ENCODE data around the gene FIBP.
A peak's percentile ranks its signal among the peaks of the same experiment; 100 is the strongest.

FIBP gene

DNA sequence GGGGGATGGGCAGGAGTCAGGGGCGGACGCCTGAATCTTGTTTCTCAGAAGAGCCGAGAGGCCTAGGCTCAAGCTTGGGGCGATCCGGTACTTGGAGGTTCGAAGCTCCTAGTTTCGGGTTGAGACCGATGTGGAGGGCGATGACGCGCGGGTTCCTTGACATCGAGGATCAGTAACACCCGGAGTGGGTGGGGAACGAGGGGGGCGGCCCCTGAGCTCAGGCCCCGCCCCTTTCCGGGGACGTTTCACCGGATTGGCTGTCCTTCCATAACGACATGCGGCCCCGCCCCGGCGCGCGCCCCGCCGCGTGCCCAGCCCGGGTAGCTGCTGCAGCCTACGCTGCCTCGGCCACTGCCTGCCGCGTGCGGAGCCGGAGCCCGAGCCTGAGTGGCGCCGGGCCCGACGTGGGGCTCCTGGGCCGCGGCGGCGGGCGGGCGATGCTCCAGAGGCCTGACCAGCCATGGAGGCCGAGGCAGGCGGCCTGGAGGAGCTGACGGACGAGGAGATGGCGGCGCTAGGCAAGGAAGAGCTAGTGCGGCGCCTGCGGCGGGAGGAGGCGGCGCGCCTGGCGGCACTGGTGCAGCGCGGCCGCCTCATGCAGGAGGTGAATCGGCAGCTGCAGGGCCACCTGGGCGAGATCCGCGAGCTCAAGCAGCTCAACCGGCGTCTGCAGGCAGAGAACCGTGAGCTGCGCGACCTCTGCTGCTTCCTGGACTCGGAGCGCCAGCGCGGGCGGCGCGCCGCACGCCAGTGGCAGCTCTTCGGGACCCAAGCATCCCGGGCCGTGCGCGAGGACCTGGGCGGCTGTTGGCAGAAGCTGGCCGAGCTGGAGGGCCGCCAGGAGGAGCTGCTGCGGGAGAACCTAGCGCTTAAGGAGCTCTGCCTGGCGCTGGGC is 2.3 kb upstream of the FIBP start, which contains the start of gene CCDC85B:
Gene CCDC85B, plus strand, starts transcription at position 350 of the 895 bp plus-strand sequence. Its CDS starts 111 bp downstream, at position 461.
- peak; percentile 87 for DNase-seq (ENCODE audit: low read depth)

DNA sequence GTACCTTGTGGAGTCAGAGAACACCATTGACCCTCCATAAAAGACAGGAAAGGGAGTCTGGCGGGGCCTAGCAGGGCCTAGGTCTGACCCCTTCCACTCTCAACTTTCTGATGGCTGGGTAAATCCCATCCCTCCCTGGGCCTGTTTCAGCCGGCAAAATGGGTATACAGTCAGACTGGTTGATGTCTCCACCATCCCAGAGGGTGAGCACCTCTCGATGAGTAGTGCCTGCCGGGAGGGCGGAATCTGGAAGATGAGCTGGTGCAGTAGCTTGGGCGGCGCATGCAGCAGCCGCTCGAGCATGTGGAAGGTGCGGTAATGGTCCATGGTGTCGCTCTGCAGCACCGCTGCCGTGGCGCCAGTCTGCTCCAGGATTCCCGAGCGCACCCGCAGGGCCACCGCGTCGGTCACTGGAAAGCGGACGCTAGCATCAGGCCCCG is 528 bp downstream of the FIBP start:
- no peak for DNase-seq (ENCODE audit: low read depth)

DNA sequence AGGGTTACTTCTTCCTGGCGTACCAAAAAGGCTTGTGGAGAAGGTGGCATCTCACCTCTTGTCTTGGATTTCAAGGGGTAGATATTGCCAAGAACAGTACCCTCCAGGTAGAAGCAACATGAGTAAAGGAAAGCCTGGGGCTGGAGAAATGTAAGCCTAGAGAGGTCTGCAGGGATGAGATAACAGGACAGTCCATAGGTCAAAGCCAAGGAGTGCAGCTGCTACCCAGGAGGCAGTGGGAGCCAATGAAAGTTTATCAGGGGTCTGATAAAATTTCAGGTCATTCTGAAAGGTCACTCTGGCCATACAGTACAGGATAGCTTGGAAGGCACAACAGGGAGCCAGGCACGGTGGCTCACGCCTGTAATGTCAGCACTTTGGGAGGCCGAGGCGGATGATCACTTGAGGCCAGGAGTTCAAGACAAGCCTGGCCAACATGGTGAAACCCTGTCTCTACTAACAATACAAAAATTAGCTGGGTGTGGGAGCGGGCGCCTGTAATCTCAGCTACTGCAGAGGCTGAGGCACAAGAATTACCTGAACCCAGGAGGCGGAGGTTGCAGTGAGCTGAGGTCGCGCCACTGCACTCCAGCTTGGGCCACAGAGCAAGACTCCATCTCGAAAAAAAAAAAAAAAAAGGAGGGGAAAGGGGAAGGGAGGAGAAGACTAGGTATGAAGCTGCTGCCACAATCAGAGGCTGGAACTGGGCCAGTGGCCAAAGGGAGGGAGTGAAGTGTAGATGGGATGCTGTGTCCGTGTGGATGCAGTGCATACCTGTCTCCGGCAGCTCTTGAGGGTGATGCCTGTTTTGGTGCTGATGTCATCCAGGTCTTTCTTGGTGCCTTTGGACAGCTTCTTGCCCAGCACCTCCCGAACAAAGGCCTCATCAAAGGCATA is 1.2 kb downstream of the FIBP start:
- no peak for DNase-seq (ENCODE audit: low read depth)

DNA sequence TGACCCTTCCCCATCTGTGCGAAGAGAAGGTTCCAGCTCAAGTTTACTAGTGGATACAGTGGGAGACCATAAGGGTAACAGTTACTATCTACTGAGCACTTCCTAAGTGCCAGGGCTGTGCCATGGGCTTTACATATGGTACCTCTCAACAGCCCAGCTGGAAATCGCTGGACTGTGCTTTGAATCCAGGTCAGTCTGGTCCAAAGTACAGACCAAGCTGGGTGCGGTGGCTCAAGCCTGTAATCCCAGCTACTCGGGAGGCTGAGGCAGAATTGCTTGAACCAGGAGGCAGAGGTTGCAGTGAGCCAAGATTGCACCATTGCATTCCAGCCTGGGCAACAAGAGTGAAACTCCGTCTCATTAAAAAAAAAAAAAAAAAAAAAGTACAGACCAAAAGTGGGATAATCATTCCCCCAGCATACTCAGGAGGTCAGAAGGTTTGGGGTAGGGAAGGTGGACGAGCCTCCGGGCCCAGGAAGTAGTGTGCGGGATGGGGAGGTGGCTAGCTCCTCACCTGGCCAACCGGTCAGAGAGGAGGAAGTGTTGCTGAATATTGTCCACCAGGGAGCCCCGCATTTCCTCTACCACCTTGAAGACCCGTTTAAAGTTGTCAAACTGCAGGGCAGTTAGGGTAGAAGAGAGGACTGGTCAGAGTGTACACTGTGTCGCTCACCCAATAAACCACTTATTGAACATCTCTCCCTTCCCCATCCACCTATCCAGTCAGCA is 2.3 kb downstream of the FIBP start:
- DNase-seq (ENCODE audit: low read depth) = no peak

DNA sequence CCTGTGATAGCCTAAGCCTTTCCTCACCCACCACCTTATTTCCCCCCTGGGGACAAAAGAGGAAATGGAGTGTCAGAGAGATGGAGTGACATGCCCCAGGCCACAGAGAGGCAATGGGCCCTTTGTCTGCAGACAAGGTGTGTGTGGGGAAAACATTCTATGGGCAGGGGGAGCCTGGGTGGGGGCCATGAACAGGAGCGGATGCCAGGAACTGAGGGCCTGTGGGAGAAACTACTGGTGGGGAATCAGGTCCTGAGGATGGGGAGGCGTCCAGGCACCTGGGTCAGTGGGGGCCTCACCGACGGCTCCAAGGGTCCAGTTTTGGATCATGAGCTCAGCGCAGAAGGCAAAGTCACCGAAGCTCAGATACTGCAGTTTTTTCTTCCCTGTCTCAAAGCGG is 3.0 kb downstream of the FIBP start:
- no peak for DNase-seq (ENCODE audit: low read depth)

DNA sequence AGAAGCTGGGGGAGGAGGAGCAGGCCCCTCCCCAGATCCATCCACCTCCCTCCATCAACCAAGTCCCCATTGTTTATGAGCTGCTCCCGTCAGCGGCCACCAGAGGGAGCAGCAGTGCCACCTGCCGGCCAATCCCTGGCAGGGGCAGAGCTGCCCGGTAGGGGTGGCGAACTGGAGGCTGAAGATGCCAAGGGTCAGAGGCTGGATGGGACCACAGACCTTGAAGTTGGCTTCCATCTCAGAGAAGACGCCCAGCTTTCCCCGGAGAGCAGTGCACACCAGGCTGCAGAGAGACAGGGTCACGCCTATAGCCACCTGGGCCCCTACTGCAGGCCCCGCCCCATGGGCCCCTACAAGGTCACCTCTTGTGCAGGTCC is 3.6 kb downstream of the FIBP start:
- DNase-seq (ENCODE audit: low read depth) = no peak

DNA sequence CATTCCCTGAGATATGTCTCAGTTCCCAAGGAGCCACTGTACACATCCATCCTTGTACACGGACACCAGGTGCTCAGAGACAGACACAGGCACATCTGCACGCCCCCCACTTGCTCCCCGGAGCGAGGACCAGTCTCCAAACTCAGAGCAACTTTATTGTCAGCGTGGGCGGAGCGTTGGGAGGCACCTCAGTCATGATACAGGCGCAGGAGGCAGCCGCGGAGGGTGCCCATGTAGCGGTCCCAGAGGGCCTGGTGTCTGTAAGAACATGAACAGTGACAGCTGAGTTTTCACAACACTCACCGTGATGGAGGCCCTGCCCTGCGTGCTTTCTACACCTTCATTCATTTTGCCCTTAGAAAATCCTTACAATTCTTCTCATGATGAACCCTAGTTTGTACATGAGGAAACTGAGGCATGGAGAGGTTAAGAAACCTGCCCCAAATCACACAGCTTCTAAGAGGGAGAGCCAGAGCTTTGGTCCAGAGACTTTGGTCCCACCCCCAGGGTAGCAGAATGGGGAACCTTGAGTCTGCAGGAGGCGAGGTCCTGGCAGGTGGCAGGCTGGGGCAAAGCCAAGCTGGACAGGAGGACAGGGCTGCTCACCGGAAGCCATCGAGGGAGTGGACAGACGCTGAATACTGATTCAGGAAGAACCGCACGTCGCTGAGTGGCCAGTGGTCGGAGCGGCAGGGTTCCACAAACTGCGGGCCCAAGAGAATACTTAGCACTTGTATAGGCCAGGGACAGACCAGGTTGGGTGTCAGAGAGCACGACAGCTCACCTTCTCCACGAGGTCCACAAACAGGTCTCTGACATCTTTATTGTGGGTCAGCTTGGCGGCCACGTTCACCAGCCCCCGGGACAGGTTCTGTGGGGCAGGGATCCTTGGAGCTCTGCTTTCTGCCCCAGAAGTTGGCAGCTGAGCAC is 4.2 kb downstream of the FIBP start:
- DNase-seq (ENCODE audit: low read depth) = no peak

DNA sequence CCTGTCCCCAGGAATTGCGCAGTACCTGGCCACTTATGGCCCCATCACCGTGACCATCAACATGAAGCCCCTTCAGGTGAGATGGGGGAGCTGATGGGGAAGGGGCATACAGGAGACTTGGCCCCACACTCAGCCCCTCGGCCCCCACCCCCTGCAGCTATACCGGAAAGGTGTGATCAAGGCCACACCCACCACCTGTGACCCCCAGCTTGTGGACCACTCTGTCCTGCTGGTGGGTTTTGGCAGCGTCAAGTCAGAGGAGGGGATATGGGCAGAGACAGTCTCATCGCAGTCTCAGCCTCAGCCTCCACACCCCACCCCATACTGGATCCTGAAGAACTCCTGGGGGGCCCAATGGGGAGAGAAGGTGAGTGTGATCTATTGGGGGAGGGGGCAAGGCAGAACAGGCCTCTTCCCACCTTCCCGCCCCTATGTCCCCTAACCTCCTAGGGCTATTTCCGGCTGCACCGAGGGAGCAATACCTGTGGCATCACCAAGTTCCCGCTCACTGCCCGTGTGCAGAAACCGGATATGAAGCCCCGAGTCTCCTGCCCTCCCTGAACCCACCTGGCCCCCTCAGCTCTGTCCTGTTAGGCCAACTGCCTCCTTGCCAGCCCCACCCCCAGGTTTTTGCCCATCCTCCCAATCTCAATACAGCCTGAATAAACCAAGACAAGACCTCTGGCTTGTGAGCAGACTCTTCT is 5.1 kb downstream of the FIBP start:
- DNase-seq (ENCODE audit: low read depth) = no peak

DNA sequence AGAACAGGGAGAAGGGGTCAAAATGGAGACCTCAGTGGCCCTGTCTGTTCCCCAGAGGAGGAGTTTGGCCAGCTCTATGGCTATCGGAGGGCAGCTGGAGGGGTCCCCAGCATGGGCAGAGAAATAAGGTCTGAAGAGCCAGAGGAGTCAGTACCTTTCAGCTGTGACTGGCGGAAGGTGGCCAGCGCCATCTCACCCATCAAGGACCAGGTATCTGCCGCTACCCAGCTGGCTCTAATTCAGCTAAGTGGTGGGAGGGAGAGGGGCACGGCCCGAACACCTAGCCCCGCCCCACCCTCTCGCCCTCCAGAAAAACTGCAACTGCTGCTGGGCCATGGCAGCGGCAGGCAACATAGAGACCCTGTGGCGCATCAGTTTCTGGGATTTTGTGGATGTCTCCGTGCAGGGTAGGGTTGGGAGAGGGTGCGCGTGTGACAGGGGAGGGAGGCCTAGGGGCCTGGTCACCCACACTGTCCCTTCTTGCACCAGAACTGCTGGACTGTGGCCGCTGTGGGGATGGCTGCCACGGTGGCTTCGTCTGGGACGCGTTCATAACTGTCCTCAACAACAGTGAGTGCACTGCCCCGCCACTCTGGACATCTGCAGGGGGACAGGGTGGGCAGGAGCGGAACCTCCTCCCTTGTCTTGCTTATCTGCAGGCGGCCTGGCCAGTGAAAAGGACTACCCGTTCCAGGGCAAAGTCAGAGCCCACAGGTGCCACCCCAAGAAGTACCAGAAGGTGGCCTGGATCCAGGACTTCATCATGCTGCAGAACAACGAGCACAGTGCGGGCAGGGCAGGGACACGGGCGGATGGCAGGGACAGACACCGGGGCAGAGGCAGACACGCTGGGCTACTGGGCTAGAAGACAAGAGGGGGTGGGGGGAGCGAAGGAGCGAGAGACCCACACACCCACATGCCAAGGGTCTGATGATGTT is 5.9 kb downstream of the FIBP start:
- no peak for DNase-seq (ENCODE audit: low read depth)

DNA sequence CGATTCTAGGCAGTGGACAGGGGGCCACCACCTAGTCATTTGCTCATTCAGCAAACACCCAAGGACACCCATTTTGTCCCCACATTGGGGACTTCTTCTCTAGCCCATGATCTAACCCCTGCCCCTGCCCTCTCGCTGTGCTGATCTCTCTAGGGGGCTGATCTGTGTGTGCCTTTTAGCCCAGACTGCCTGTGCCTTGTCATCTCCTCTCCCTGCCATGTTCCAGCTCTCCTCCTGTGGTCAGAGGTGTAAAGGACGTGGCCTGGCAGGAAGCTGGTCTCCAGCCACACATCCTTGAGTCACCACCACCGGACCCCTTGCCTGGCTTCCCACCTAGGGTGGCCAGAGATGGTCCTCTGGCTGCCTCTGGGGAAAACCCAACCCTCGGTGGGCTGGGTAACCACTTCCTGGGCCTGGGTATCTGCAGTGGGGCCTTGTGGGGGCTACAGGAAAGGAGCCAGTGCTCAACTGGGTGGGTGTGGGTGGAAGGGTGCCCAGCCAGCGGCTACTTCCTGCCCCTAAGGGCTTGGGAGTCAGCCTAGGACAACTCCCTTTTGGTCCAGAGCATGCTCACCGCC is 7.3 kb downstream of the FIBP start:
- DNase-seq (ENCODE audit: low read depth) = no peak

DNA sequence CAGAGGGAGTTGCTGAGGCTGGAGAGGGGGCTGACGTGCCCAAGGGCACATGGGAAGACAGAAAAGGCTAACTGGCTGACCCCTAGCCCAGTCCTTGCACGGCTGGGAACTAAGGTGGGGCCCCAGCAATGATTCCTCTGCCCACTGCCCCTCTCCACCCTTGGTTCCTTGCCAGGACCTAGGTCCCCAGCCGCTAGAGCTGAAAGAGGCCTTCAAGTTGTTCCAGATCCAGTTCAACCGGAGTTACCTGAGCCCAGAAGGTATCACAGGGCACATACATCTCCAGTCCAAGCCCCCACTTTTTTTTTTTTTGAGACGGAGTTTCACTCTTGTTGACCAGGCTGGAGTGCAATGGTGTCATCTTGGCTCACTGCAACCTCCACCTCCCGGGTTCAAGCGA is 8.2 kb downstream of the FIBP start:
- DNase-seq (ENCODE audit: low read depth) = no peak

DNA sequence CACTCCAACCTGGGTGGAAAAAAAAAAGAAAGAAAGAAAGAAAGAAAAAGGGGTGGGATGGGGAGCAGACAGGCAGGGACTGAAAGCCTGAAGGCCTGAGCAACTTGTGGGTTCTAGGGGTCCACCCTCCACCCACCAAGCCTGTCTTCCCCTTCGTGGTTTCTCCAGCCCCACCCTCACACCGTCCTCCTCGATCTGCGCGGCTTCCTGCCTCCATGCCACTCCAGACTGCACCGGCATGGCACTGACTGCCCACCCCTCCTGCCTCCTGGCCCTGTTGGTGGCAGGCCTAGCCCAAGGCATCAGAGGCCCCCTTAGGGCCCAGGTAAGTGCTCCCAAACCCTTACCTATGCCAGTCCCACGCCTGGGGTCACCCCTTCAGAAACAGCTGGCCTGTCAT is 8.7 kb downstream of the FIBP start, which contains the start of gene CTSW:
Gene CTSW, plus strand, starts transcription at position 221 of the 400 bp plus-strand sequence. Its CDS starts 18 bp downstream, at position 239.
- DNase-seq (ENCODE audit: low read depth) = no peak

DNA sequence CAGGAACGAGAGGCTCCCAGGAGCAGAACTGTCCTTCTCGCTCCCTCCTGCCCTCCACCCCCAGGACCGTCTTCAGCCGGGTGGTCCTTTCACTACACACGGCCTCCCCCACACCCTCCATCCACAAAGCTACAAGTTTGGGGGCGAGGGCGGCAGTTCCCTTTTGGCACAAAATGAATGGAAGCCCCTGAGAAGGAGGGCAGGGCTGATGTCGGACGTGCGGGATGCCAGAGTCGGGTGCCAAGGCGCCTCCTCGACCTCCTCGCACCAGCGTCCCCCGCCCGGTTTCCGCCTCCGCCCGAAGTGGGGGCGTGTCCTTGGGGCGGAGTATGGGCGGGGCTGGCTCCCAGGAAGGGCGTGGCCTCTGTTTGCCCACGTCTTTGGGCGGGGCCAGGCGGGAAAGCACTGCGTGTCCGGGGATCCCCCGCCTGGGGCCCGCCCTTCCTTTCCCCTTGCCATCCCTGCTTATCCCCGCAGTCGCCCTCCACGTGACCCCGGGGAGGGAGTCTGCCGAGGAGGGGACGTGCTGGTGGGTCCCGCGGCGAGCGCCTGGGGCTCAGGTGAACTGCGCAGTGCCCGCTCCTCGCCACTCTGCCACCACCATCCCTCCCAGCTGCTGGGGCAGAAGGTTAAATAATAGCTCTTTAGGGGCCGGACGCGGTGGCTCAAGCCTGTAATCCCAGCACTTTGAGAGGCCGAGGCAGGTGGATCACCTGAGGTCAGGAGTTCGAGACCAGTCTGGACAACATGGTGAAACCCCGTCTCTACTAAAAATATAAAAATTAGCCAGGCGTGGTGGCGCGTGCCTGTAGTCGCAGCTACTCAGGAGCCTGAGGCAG is 14.7 kb downstream of the FIBP start:
- DNase-seq (ENCODE audit: low read depth) = peak; percentile 66

DNA sequence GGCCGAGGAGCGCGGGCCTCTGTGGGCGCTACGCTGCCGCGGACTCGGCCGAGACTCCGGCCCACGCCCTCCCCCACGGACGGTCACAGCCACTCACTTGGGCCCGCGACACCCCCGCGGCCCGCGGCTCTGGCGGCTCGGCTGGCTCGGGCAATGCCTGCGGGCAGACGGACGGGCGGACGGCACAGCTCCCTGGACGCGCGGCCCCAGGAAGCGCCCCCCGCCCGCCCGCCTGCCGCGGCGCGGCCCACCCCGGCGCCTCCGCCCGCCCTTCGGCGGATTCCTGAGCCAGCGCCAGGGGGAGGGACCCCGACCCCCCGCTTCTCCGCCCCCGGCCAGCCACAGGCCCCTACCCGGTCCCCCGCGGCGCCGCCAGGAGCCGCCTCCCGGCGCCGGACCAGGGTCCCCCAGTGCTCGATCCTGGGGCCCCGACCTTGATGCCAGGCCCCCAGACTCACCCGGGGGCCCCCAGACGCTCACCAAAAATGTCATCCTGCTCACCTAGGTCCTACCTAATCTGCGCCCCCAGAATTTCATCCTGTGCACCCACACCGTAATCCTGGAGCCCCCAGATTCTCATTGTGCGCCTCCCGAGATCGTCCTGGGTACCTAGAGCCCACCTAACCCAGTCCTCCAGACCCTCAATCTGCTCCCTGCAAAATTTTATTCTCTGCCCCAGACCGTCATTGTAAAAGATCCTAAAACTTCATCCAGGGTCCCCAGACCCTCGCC is 15.5 kb downstream of the FIBP start, which contains the start of gene EFEMP2:
Gene EFEMP2, minus strand, starts transcription at position 215 of the 732 bp plus-strand sequence. CDS start 446 bp downstream, outside the sequence.
- DNase-seq (ENCODE audit: low read depth) = no peak

DNA sequence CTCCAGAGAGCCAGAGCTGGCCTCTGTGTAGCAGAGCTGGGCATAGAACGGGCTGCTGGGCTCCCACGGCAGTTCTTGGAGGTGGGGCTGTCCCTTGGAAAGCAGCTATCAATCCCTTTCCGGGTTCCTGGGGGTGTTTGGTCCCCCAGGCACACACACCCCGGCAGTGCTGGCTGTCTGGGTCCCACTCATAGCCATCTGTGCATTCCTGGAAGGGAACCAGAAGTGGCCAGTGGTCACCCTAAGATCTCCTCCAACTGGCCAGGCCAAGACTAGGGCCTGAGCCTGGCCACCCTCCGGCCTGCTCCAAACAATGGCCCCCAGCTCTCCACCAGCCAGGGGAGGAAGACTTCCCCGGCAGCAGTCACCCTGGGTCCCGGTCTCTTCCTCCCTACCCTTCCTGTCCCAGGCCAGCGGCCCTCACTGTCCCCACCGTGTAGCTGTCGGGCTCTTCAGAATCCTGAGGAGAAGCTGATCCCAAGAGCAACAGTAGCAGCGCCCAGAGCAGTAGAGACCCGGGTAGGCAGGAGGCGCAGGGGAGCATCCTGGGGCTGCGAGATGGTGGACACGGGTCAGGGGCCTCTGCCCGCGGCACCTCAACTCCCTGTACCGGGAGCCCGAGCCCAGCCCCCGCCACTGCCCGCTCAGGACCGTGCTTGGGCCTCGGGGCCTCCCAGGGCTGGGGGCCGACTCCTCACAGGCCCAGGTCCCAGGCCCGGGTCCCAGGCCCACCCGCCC is 16.3 kb downstream of the FIBP start:
- no peak for DNase-seq (ENCODE audit: low read depth)

Measured in HS-5 (cell line).